HG02798 (cell line): ENCODE measurements around the gene HDAC2.
A peak's percentile ranks its signal among the peaks of the same experiment; 100 is the strongest.
"Not testable (repeated sequence)": the region's sequence is repeated elsewhere in the genome, so short reads cannot be mapped to it uniquely, and the experiment has no call there.

Experiments used
- ATAC-seq: cut with Tn5 transposase; IDR thresholded peaks from one replicate; pipeline ENCODE4 v1.9.1; 2021; ENCODE audit warnings: mild to moderate bottlenecking; ENCODE audit not compliant: unreplicated experiment, poor library complexity

The HDAC2 gene

GRCh38 chr6:113970805-113971676 lies at the start of gene HDAC2:
TSS of gene HDAC2 (minus strand) at chr6:113971148. CDS start at chr6:113970908, 240 bp downstream.
- ATAC-seq = peak; percentile 85

- no peak for ATAC-seq
Observed at GRCh38 chr6:114020196-114020595, 49.2 kb upstream of the HDAC2 start.

GRCh38 chr6:114017146-114017545 lies 46.2 kb upstream of the HDAC2 start:
- ATAC-seq = not testable (repeated sequence)

- not testable (repeated sequence) for ATAC-seq
Observed at GRCh38 chr6:114014106-114014505, 43.2 kb upstream of the HDAC2 start.

GRCh38 chr6:114011486-114011885 lies 40.5 kb upstream of the HDAC2 start:
- ATAC-seq = not testable (repeated sequence)

GRCh38 chr6:114010540-114010939 lies 39.6 kb upstream of the HDAC2 start:
- ATAC-seq = no peak

- no peak for ATAC-seq
Observed at GRCh38 chr6:114009192-114009591, 38.2 kb upstream of the HDAC2 start.

GRCh38 chr6:114008331-114008730 lies 37.4 kb upstream of the HDAC2 start:
- no peak for ATAC-seq

- ATAC-seq = peak; percentile 83
Observed at GRCh38 chr6:114007516-114007915, 36.6 kb upstream of the HDAC2 start.

- ATAC-seq = no peak
Observed at GRCh38 chr6:114001354-114001753, 30.4 kb upstream of the HDAC2 start.

GRCh38 chr6:114000069-114000468 lies 29.1 kb upstream of the HDAC2 start:
- no peak for ATAC-seq

GRCh38 chr6:113999284-113999683 lies 28.3 kb upstream of the HDAC2 start:
- no peak for ATAC-seq

- no peak for ATAC-seq
Observed at GRCh38 chr6:113998811-113999210, 27.9 kb upstream of the HDAC2 start.

GRCh38 chr6:113997116-113997515 lies 26.2 kb upstream of the HDAC2 start:
- ATAC-seq = no peak

GRCh38 chr6:113995634-113996033 lies 24.7 kb upstream of the HDAC2 start:
- ATAC-seq = no peak

GRCh38 chr6:113994934-113995342 lies 24.0 kb upstream of the HDAC2 start:
- peak; percentile 98 for ATAC-seq

GRCh38 chr6:113989675-113990074 lies 18.7 kb upstream of the HDAC2 start:
- ATAC-seq = no peak

GRCh38 chr6:113982675-113983074 lies 11.7 kb upstream of the HDAC2 start:
- not testable (repeated sequence) for ATAC-seq

GRCh38 chr6:113982055-113982550 lies 11.2 kb upstream of the HDAC2 start:
- ATAC-seq = no peak

- ATAC-seq = peak; percentile 76
Observed at GRCh38 chr6:113980937-113981554, 10.1 kb upstream of the HDAC2 start.

GRCh38 chr6:113979937-113980336 lies 9.0 kb upstream of the HDAC2 start:
- peak; percentile 47 for ATAC-seq
